ENCODE measurements around the gene AXIN2. TPM values are rescaled to one million over a fixed set of nuclear protein-coding genes. Genes with fewer than 3 reads are reported as not detected.

The AXIN2 gene
- polyA plus RNA-seq, 4 donors: 20.3 to 25.1 (median 21.2) TPM

GRCh38 chr17:65556014-65556909 lies 5.2 kb downstream of the AXIN2 start:
- no peak for DNase-seq (ENCODE audit: low read depth in 4 of 4, low spot score in 3 of 4)

- DNase-seq (ENCODE audit: low read depth in 4 of 4, low spot score in 3 of 4): no peak
Measured at GRCh38 chr17:65554553-65555223, 6.8 kb downstream of the AXIN2 start.

GRCh38 chr17:65553646-65554552 lies 7.5 kb downstream of the AXIN2 start:
- DNase-seq (ENCODE audit: low read depth in 4 of 4, low spot score in 3 of 4): no peak

GRCh38 chr17:65553009-65553645 lies 8.3 kb downstream of the AXIN2 start:
- DNase-seq (ENCODE audit: low read depth in 4 of 4, low spot score in 3 of 4): no peak

GRCh38 chr17:65552214-65552613 lies 9.2 kb downstream of the AXIN2 start:
- no peak for DNase-seq (ENCODE audit: low read depth in 4 of 4, low spot score in 3 of 4)

GRCh38 chr17:65551267-65552040 lies 10.0 kb downstream of the AXIN2 start:
- no peak for DNase-seq (ENCODE audit: low read depth in 4 of 4, low spot score in 3 of 4)

GRCh38 chr17:65550758-65551157 lies 10.7 kb downstream of the AXIN2 start:
- DNase-seq (ENCODE audit: low read depth in 4 of 4, low spot score in 3 of 4): no peak

- DNase-seq (ENCODE audit: low read depth in 4 of 4, low spot score in 3 of 4): no peak
Measured at GRCh38 chr17:65550075-65550662, 11.3 kb downstream of the AXIN2 start.

- DNase-seq (ENCODE audit: low read depth in 4 of 4, low spot score in 3 of 4): no peak
Measured at GRCh38 chr17:65548269-65548969, 13.0 kb downstream of the AXIN2 start.

GRCh38 chr17:65547253-65547670 lies 14.2 kb downstream of the AXIN2 start:
- DNase-seq (ENCODE audit: low read depth in 4 of 4, low spot score in 3 of 4): no peak

GRCh38 chr17:65546579-65546978 lies 14.9 kb downstream of the AXIN2 start:
- DNase-seq (ENCODE audit: low read depth in 4 of 4, low spot score in 3 of 4): no peak

- no peak for DNase-seq (ENCODE audit: low read depth in 4 of 4, low spot score in 3 of 4)
Measured at GRCh38 chr17:65545705-65546523, 15.5 kb downstream of the AXIN2 start.

GRCh38 chr17:65544672-65545071 lies 16.8 kb downstream of the AXIN2 start:
- no peak for DNase-seq (ENCODE audit: low read depth in 4 of 4, low spot score in 3 of 4)

GRCh38 chr17:65542610-65543009 lies 18.8 kb downstream of the AXIN2 start:
- DNase-seq (ENCODE audit: low read depth in 4 of 4, low spot score in 3 of 4): no peak

GRCh38 chr17:65542067-65542466 lies 19.4 kb downstream of the AXIN2 start:
- no peak for DNase-seq (ENCODE audit: low read depth in 4 of 4, low spot score in 3 of 4)

GRCh38 chr17:65541453-65541852 lies 20.0 kb downstream of the AXIN2 start:
- DNase-seq (ENCODE audit: low read depth in 4 of 4, low spot score in 3 of 4): no peak

- DNase-seq (ENCODE audit: low read depth in 4 of 4, low spot score in 3 of 4): no peak
Measured at GRCh38 chr17:65539630-65540266, 21.7 kb downstream of the AXIN2 start.
